ENCODE data around the gene SIM1. TPM values are rescaled to one million over a fixed set of nuclear protein-coding genes. Genes with fewer than 3 reads are reported as not detected.

Gene SIM1
- total RNA-seq, 1 experiment from 2014 or later, result not detected

DNA sequence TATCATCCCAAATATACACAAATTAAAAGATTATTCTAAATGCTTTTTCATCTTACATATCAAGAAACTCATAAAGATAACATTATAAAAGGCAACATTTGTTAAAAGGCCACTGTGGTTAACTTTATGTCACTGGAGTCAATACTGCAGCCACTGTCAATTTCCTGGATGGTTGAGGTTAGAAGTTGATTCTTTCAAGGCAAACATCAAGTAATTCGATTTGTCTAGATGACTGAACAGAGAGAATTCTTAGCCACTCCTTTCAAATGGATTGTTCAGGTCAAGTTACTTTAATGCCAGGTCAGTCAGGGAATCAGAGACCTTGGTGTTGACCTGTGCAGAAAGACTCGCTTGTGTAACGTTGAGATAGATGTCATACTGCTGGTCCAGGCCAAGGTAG lies 44.4 kb upstream of the SIM1 start (continued):
- TF ChIP-seq EGR1 (IDR thresholded peaks at IDR 0.05; ENCODE audit: low read depth) (no peak), JUND (IDR thresholded peaks at IDR 0.05) (no peak)

DNA sequence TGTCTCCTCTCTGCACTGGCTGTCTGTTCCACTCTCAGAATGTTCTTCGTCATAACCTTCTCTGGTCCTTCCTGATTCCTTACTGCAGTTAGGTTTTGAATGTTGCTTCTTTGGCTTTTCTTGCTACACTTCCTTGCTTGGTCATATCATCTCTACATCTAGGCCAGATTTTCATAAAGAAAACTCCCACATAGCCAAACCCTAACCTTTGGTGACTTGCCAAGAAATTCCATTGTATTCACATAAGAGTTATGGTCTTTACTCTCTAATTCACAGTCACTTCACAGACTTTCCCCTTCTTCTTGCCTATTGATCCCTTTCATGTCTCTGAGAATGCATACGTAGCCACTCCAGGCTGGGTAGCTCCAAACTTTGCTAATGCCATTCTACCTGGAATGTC lies 41.9 kb upstream of the SIM1 start:
- CTCF ChIA-PET, result no interaction called here
- no peak overlapping the region for H3K27ac ChIP-seq (ENCODE audit: low read depth, low read length)
- H3K9ac ChIP-seq (ENCODE audit: low read length), result no peak overlapping the region
- H3K9me2 ChIP-seq (ENCODE audit: insufficient read depth), result no peaks in the 10 kb centered on the region
- RAD21 ChIA-PET (ENCODE audit: low non-redundant PET in 1 of 2, low total read pairs in 2 of 2, uncharacterized antibody in 2 of 2, unreplicated experiment in 2 of 2), result no interaction called here
- H3K79me2 ChIP-seq (ENCODE audit: insufficient read depth, low read length), result no peaks in the 10 kb centered on the region
- no peaks in the 10 kb centered on the region for H3K36me3 ChIP-seq (ENCODE audit: control insufficient read depth in 1 of 2, insufficient read depth in 2 of 2, low read length in 2 of 2)
- TF ChIP-seq, protein P1, sequence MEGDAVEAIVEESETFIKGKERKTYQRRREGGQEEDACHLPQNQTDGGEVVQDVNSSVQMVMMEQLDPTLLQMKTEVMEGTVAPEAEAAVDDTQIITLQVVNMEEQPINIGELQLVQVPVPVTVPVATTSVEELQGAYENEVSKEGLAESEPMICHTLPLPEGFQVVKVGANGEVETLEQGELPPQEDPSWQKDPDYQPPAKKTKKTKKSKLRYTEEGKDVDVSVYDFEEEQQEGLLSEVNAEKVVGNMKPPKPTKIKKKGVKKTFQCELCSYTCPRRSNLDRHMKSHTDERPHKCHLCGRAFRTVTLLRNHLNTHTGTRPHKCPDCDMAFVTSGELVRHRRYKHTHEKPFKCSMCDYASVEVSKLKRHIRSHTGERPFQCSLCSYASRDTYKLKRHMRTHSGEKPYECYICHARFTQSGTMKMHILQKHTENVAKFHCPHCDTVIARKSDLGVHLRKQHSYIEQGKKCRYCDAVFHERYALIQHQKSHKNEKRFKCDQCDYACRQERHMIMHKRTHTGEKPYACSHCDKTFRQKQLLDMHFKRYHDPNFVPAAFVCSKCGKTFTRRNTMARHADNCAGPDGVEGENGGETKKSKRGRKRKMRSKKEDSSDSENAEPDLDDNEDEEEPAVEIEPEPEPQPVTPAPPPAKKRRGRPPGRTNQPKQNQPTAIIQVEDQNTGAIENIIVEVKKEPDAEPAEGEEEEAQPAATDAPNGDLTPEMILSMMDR (IDR thresholded peaks at IDR 0.05 in 2 of 3, conservative IDR thresholded peaks at IDR 0.05 in 1 of 3; ENCODE audit: borderline replicate concordance in 1 of 3, insufficient read depth in 1 of 3, low read depth in 2 of 3, low read length in 2 of 3), result no peak
- TF ChIP-seq POLR2A (IDR thresholded peaks at IDR 0.05; ENCODE audit: borderline replicate concordance, extremely low read depth, insufficient read depth, insufficient read length) (no peak), YY1 (IDR thresholded peaks at IDR 0.05; ENCODE audit: extremely low read depth, insufficient replicate concordance, low read depth, low read length) (no peak), ELF1 (IDR thresholded peaks at IDR 0.05; ENCODE audit: borderline replicate concordance, low read depth) (no peak), RAD21 (IDR thresholded peaks at IDR 0.05; ENCODE audit: low read depth) (no peak), JUND (IDR thresholded peaks at IDR 0.05) (no peak)
- no peak overlapping the region for H2AFZ ChIP-seq (ENCODE audit: low read depth, low read length, poor library complexity, severe bottlenecking)
- BruUV-seq (replicated peaks), result no TSS peak
- ATAC-seq (no peak), DNase-seq (ENCODE audit: low read depth, low spot score) (no peak)
- peaks cover 7 to 24% of the 10 kb centered on the region in 2 experiments for H3K4me1 ChIP-seq (ENCODE audit: control insufficient read depth in 1 of 2, insufficient read depth in 2 of 2, low read length in 2 of 2)
- no peaks in the 10 kb centered on the region for H3K9me3 ChIP-seq (ENCODE audit: control insufficient read depth in 1 of 2, insufficient read depth in 1 of 2, low read depth in 1 of 2, low read length in 2 of 2)
- intact Hi-C loops (cut with micrococcal nuclease), result no loop called here
- no peaks in the 10 kb centered on the region for H3K27me3 ChIP-seq (ENCODE audit: insufficient read depth, low read length)
- POLR2A ChIA-PET, result no interaction called here
- no peaks in the 10 kb centered on the region for H4K20me1 ChIP-seq (ENCODE audit: insufficient read depth)
- H3K4me3 ChIP-seq (replicated peaks in 1 of 2; ENCODE audit: low read depth in 1 of 2, low read length in 2 of 2), result no peak overlapping the region
- H3K4me2 ChIP-seq (ENCODE audit: low read length), result no peak overlapping the region
